Memory B cell (primary cell): ENCODE measurements around the gene SCIN.
"Not testable (repeated sequence)": the region's sequence is repeated elsewhere in the genome, so short reads cannot be mapped to it uniquely, and the experiment has no call there.

Experiments
- ATAC-seq: fragments of 150-1000 bp; cut with Tn5 transposase; 2 replicates; pipeline ENCODE4 v1.10.0; 2021; ENCODE audit warnings: low read depth, mild to moderate bottlenecking, moderate library complexity
- DNase-seq, 2 donors: peaks; one replicate each; pipeline ENCODE4 v3.0.0; 2022; ENCODE audit warnings: low spot score in 2 of 2
- H3K27ac Mint-ChIP-seq: one replicate; pipeline ENCODE4 v1.8.0; 2022; ENCODE audit warnings: mild to moderate bottlenecking, moderate library complexity, mixed read lengths
- H3K27me3 Mint-ChIP-seq: one replicate; pipeline ENCODE4 v1.8.0; 2022; ENCODE audit warnings: mixed read lengths
- H3K36me3 Mint-ChIP-seq: one replicate; pipeline ENCODE4 v1.8.0; 2022; ENCODE audit warnings: mild to moderate bottlenecking, mixed read lengths
- H3K4me1 Mint-ChIP-seq: one replicate; pipeline ENCODE4 v1.8.0; 2022; ENCODE audit warnings: mixed read lengths
- H3K4me3 Mint-ChIP-seq: one replicate; pipeline ENCODE4 v1.8.0; 2022; ENCODE audit warnings: mild to moderate bottlenecking, moderate library complexity, mixed read lengths
- H3K9me3 Mint-ChIP-seq: one replicate; pipeline ENCODE4 v1.8.0; 2022; ENCODE audit warnings: mixed read lengths

The SCIN gene

DNA sequence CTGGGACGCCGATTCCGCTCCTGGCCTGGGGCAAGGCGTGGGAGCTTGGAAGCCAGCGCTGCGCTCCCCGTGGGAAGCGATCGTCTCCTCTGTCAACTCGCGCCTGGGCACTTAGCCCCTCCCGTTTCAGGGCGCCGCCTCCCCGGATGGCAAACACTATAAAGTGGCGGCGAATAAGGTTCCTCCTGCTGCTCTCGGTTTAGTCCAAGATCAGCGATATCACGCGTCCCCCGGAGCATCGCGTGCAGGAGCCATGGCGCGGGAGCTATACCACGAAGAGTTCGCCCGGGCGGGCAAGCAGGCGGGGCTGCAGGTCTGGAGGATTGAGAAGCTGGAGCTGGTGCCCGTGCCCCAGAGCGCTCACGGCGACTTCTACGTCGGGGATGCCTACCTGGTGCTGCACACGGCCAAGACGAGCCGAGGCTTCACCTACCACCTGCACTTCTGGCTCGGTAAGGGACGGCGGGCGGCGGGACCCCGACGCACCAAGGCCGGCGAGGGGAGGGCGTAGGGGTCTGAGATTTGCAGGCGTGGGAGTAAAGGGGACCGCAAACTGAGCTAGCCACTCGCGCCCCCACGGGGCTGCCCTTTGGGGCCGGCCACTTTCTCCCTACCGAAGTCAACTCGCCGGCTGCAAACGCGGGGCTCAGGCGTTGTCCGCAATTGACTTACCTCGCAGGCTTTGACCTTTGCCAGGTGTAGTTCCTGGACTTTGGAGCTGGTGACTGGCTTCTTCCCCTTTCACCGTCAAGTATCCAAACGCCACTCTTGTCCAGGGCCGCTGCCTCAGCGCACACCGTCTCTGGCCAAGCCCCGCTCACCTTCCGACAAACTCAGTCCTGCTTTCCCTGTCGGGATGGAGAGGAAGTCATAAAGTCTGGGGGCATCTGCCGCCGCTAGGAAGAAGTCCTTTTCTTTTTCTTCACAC, at the start of gene SCIN:
Gene SCIN (plus strand): TSS at position 187 of the 928 bp plus-strand sequence. CDS start 67 bp downstream, at position 254.
- no peak within 1 kb of the TSS for H3K27ac Mint-ChIP-seq
- H3K36me3 Mint-ChIP-seq: no peaks in the 10 kb centered on the region
- H3K9me3 Mint-ChIP-seq: no peaks in the 10 kb centered on the region
- H3K4me1 Mint-ChIP-seq: peaks cover 8% of the 10 kb centered on the region
- H3K27me3 Mint-ChIP-seq: peaks cover 9% of the 10 kb centered on the region
- DNase-seq (peak in 1 of 2 donors; percentile 16), ATAC-seq (peak; percentile 59)
- H3K4me3 Mint-ChIP-seq: peak within 1 kb of the TSS; percentile 88

DNA sequence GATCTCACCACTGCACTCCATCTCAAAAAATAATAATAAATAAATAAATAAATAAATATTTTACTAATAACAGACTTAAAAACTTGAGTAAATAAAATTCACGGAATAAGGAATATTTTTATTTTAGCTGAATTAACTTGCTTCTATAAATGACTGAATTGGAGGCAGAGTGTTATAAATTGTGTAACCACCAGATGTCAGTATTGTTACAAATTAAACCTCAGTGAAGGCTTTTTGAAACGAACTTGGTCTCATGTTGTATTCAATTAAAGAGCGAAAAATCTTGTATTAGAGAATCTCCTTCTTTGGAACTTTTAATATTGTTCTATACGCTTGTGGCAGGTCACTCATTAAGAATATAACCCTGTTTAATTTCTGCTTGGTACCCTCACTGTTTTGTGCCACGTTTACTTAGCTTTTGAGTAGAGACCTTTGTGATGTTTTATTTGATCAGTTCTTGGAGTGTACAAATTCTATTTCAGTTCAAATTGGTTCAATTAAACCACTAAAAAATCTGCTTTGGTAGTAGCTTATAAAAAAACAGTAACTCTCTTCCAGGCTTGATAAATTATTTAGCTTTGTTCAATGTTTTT, 45.6 kb upstream of the SCIN start:
- Mint-ChIP-seq H3K36me3 (no peaks in the 10 kb centered on the region), H3K4me3 (no peak overlapping the region), H3K27ac (no peak overlapping the region), H3K4me1 (no peaks in the 10 kb centered on the region), H3K9me3 (no peaks in the 10 kb centered on the region), H3K27me3 (peaks cover 8% of the 10 kb centered on the region)
- no peak for ATAC-seq
- peak in 1 of 2 donors; percentile 43 for DNase-seq

DNA sequence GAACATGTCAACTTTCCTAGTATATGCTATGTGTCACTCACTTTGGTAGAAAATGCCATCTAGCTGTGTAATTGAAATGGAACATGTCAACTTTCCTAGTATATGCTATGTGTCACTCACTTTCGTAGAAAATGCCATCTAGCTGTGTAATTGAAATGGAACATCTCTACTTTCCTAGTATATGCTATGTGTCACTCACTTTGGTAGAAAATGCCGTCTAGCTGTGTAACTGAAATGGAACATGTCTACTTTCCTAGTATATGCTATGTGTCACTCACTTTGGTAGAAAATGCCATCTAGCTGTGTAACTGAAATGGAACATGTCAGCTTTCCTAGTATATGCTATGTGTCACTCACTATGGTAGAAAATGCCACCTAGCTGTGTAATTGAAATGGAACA, 43.8 kb upstream of the SCIN start:
- H3K9me3 Mint-ChIP-seq, ATAC-seq, H3K36me3 Mint-ChIP-seq, H3K4me1 Mint-ChIP-seq, H3K4me3 Mint-ChIP-seq, DNase-seq, H3K27ac Mint-ChIP-seq, H3K27me3 Mint-ChIP-seq: not testable (repeated sequence)

DNA sequence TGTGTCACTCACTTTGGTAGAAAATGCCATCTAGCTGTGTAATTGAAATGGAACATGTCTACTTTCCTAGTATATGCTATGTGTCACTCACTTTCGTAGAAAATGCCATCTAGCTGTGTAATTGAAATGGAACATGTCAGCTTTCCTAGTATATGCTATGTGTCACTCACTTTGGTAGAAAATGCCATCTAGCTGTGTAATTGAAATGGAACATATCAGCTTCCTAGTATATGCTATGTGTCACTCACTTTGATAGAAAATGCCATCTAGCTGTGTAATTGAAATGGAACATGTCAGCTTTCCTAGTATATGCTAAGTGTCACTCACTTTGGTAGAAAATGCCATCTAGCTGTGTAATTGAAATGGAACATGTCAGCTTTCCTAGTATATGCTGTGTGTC, 42.9 kb upstream of the SCIN start:
- not testable (repeated sequence) for H3K36me3 Mint-ChIP-seq, H3K4me1 Mint-ChIP-seq, H3K4me3 Mint-ChIP-seq, H3K27ac Mint-ChIP-seq, ATAC-seq, H3K9me3 Mint-ChIP-seq, DNase-seq, H3K27me3 Mint-ChIP-seq

DNA sequence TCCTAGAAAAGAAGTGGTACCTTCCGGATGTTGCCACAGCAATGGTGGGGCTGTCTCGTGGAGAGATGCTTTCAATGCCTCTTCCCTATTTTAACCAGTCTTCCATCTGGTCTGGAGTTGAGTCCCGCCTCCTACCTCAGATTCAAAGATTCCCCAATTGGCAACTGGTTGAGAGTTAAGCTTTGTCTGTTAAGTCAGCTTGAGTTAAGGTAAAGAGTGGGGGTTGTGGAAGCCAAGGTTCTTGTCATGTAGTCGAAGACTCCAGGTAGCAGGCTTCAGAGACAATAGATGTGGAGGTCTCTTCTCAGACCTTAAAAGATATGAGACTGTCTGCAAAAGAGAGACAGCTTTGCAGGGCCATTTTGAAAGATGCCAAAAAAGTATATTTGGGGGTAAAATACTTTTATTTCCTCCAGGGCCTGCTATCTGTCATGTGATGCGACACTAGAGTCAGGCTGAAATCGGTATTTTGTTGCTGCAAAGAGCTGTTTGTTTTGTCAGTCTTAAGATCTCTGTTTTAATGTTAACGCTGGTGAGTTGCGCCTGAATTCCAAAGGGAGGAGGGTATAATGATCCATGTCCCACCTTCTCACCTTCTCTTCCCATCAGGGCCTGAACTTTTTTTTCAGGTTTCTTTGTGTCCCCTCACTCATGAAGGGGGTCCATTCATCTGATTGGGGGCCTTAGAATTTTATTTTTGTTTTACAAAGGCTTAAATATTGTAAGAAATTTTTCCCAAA, 40.4 kb upstream of the SCIN start:
- ATAC-seq (no peak), DNase-seq (no peak)
- Mint-ChIP-seq H3K27ac (no peak overlapping the region), H3K27me3 (peaks cover 2% of the 10 kb centered on the region), H3K4me3 (no peak overlapping the region), H3K4me1 (no peaks in the 10 kb centered on the region), H3K9me3 (no peaks in the 10 kb centered on the region), H3K36me3 (no peaks in the 10 kb centered on the region)

DNA sequence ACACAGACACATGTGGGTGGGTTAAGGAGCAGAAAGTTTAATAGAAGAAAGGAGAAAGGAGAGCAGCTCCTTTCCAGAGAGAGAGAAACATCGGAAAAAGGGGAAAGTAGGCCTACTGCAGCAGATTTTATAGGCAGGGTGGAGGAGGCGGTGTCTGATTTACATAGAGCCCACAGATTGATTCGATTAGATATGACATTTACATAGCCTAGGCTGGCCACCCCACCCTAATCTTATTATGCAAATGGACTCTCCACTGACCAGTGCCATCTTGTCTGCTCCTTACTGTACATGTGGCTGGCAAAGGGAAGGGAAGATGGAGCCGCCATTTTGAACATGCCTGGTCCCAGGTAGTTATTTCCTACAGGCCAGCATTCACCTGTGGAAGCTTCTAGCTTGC, 38.7 kb upstream of the SCIN start:
- H3K36me3 Mint-ChIP-seq: peaks cover under 1% of the 10 kb centered on the region
- ATAC-seq (no peak), DNase-seq (no peak)
- H3K4me1 Mint-ChIP-seq: no peaks in the 10 kb centered on the region
- no peak overlapping the region for H3K4me3 Mint-ChIP-seq
- H3K27me3 Mint-ChIP-seq: peaks cover 5% of the 10 kb centered on the region
- H3K9me3 Mint-ChIP-seq: peaks cover 1% of the 10 kb centered on the region
- no peak overlapping the region for H3K27ac Mint-ChIP-seq

DNA sequence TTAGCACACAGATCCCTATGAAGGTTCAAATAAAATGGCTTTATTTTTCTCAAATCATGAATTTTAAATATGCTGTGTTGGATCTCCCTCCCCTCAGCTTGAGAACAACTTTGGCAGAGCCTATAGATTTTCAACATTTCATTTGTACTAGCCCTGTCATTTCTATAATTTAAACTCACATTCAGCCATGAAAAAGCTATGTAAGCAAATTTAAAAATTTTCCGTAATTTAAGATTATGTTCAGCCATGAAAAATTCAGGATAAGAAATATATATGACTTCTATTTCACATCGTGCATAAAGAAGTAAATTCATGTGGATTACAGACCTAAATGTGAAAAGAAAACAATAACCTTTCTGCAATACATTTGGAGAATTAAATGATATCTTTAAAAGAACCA, 36.5 kb upstream of the SCIN start:
- no peak overlapping the region for H3K4me3 Mint-ChIP-seq
- H3K36me3 Mint-ChIP-seq: peaks cover 2% of the 10 kb centered on the region
- ATAC-seq (no peak), DNase-seq (no peak)
- H3K27ac Mint-ChIP-seq: no peak overlapping the region
- H3K27me3 Mint-ChIP-seq: peaks cover 6% of the 10 kb centered on the region
- no peaks in the 10 kb centered on the region for H3K4me1 Mint-ChIP-seq
- H3K9me3 Mint-ChIP-seq: peaks cover 5% of the 10 kb centered on the region

DNA sequence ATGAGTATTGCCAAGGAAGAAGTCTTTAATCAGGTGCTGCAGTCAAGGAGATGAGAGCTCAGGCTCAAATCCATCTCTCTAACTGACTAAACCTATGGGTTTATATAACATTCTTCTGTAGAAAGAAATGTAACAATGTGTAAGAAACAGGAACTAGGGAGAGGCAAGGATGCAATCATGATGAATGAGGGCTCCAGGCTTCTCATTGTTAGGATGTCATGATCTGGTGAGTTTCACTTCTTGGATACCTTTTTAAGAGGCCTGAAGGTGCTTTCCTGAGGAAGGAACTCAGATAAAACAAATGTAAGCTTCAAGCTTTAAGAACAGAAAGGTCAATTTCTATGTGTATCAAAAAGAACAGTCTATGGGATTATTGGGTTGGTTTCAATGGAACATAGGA, 30.8 kb upstream of the SCIN start:
- DNase-seq (no peak), ATAC-seq (peak; percentile 22)
- H3K4me3 Mint-ChIP-seq: no peak overlapping the region
- peaks cover 5% of the 10 kb centered on the region for H3K9me3 Mint-ChIP-seq
- peaks cover 4% of the 10 kb centered on the region for H3K27me3 Mint-ChIP-seq
- peaks cover 2% of the 10 kb centered on the region for H3K36me3 Mint-ChIP-seq
- no peaks in the 10 kb centered on the region for H3K4me1 Mint-ChIP-seq
- H3K27ac Mint-ChIP-seq: no peak overlapping the region

DNA sequence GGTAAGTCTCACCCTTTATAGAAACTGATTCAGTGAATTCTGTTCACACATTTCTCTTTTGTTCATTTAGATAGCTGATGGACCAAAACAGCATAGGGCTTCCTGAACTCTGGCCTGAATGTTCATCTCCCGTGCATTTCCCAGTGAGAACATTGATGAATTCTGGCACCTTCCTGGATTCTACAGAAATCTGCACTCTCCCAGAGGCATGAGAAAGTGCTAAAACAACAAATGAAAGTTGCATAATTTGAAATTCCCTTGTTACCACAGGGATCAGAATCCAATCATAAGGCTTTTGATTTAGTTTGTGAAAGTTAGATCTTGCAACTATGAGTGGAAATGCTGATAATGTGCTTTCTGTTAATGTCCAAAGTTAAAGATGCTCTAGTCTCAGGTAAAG, 29.7 kb upstream of the SCIN start:
- Mint-ChIP-seq H3K4me1 (no peaks in the 10 kb centered on the region), H3K27me3 (peaks cover 4% of the 10 kb centered on the region), H3K36me3 (peaks cover 2% of the 10 kb centered on the region), H3K4me3 (no peak overlapping the region), H3K27ac (no peak overlapping the region), H3K9me3 (peaks cover 5% of the 10 kb centered on the region)
- ATAC-seq: no peak
- DNase-seq: no peak

DNA sequence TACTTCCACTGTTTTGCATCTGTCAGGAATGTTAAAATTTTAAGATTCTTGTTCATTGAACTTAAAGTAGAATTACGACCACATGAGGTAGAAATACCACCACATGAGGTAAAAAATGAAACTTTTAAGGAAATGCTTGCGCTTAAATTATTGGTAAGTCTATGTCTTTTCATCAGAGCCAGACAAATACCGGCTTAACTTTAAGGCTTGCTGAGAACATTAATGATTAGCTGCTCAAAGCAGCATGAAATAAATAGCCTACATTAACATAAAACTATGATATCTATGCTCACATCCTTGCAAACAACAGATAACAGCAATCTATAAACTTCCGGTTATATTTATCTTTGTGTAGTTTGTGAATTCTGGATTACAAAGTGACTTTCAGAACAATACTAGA, 26.9 kb upstream of the SCIN start:
- ATAC-seq (no peak), DNase-seq (no peak)
- no peaks in the 10 kb centered on the region for H3K9me3 Mint-ChIP-seq
- no peaks in the 10 kb centered on the region for H3K36me3 Mint-ChIP-seq
- H3K4me1 Mint-ChIP-seq: no peaks in the 10 kb centered on the region
- no peaks in the 10 kb centered on the region for H3K27me3 Mint-ChIP-seq
- H3K4me3 Mint-ChIP-seq: no peak overlapping the region
- no peak overlapping the region for H3K27ac Mint-ChIP-seq

DNA sequence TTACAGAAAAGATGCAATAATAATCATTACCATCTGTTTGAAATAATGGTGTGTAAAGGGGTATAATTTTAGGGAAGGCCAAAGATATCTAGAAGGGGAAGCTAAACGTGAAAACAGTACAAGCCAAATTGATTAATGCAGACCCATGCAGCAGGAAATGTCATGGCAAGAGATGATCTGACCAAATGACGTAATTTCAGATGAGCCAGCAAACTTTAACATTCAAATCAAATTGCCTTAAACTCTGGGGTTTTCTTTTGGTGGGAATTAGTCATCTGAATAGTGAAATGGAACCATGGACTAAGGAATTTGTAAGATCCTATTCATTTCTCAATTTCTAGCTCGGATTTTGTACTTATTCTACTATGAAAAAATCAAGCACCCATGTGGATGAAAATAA, 21.4 kb upstream of the SCIN start:
- Mint-ChIP-seq H3K27ac (no peak overlapping the region), H3K4me3 (no peak overlapping the region), H3K36me3 (no peaks in the 10 kb centered on the region), H3K4me1 (no peaks in the 10 kb centered on the region), H3K27me3 (no peaks in the 10 kb centered on the region), H3K9me3 (no peaks in the 10 kb centered on the region)
- DNase-seq: no peak
- ATAC-seq: no peak

DNA sequence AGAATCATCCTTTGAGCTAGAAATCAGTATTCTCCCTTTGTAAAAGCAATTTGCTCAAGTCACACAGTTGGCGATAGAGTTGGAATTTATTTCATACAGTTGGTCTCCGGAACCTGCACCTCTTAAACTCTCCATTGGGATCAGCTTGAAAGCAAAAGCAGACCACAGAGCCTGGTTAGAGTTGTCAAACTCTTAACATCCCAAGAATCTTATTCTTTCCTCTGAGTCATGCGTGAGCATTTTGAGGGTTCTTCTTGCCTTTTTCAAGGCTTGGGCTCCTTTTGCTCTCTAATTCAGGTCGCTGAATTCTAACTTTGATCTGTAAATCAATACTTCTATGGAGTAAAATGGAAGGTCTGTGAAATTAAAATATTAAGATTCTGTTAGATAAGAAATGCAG, 19.6 kb upstream of the SCIN start:
- ATAC-seq: no peak
- H3K4me3 Mint-ChIP-seq: no peak overlapping the region
- DNase-seq: no peak
- H3K36me3 Mint-ChIP-seq: no peaks in the 10 kb centered on the region
- no peak overlapping the region for H3K27ac Mint-ChIP-seq
- no peaks in the 10 kb centered on the region for H3K4me1 Mint-ChIP-seq
- H3K27me3 Mint-ChIP-seq: no peaks in the 10 kb centered on the region
- H3K9me3 Mint-ChIP-seq: no peaks in the 10 kb centered on the region

DNA sequence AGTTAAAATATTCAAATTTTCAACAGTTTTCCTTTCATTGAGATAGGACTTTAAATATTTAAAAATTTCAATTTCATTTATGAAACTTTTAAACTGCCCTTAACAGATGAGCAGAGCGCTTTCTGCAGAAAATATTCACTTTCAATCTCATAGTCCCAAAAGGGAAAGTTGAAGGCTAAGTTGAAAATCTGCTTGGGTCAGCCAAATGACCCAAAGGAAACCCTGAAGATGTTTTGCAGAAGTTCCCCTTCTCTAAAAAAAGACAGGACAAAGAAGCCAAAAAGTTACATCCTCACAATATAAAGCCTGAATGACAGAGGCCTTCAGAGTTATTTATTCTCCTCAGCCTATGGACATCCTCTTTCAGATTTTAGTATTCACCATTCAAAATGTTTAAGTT, 17.6 kb upstream of the SCIN start:
- H3K36me3 Mint-ChIP-seq: no peaks in the 10 kb centered on the region
- no peak overlapping the region for H3K27ac Mint-ChIP-seq
- H3K4me1 Mint-ChIP-seq: no peaks in the 10 kb centered on the region

DNA sequence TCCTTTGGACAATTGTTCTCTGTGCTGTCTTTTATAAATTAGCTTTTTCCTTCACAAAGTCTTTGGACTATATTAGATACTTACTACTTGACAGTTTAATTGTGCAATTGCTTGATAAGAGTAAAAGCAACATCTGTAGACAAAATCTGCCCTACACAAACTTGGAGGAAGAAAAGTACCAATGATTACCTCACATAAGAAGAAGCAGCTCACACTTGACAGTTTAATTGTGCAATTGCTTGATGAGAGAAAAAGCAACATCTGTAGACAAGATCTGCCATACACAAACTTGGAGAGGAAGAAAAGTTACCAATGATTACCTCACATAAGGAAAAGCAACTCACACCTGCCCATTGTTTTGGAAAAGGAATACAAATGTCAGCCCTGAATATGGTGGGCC, 17.1 kb upstream of the SCIN start:
- Mint-ChIP-seq H3K4me1 (no peaks in the 10 kb centered on the region), H3K36me3 (no peaks in the 10 kb centered on the region), H3K27ac (no peak overlapping the region), H3K27me3 (peaks cover 2% of the 10 kb centered on the region), H3K4me3 (no peak overlapping the region), H3K9me3 (peaks cover 4% of the 10 kb centered on the region)
- no peak for ATAC-seq
- no peak for DNase-seq

More for the DNA sequence above, 17.6 kb upstream of the SCIN start:
- Mint-ChIP-seq H3K9me3 (peaks cover 4% of the 10 kb centered on the region), H3K4me3 (no peak overlapping the region), H3K27me3 (peaks cover 2% of the 10 kb centered on the region)
- DNase-seq: no peak
- ATAC-seq: no peak
